ENCODE data around the gene OSBP2. TPM values are rescaled to one million over a fixed set of nuclear protein-coding genes. Genes with fewer than 3 reads are reported as not detected.

OSBP2 gene
- total RNA-seq, 4 donors from 2014 or later: 3.3 to 7.7 (median 4.6) TPM; not detected in 1

GRCh38 chr22:30906411-30906810 is 211.7 kb downstream of the OSBP2 start:
- Histone ChIP-seq H3K4me1 (no peaks in the 10 kb centered on the region), H3K9me3 (no peaks in the 10 kb centered on the region), H3K27ac (no peak overlapping the region), H3K27me3 (no peaks in the 10 kb centered on the region), H3K36me3 (no peaks in the 10 kb centered on the region), H3K4me3 (no peak overlapping the region)
- no peak for DNase-seq
- TF ChIP-seq CTCF (IDR thresholded peaks at IDR 0.05) (no peak), POLR2A (IDR thresholded peaks at IDR 0.05) (no peak)
- intact Hi-C loops (cut with DNase I; ENCODE audit: low total_unique reads): no loop called here

GRCh38 chr22:30906946-30907345 is 212.3 kb downstream of the OSBP2 start:
- Histone ChIP-seq H3K27ac (no peak overlapping the region), H3K4me1 (no peaks in the 10 kb centered on the region), H3K4me3 (no peak overlapping the region), H3K27me3 (no peaks in the 10 kb centered on the region), H3K9me3 (no peaks in the 10 kb centered on the region), H3K36me3 (no peaks in the 10 kb centered on the region)
- intact Hi-C loops (cut with DNase I; ENCODE audit: low total_unique reads): no loop called here
- TF ChIP-seq CTCF (IDR thresholded peaks at IDR 0.05): no peak
- DNase-seq: no peak

- Histone ChIP-seq H3K27me3 (no peaks in the 10 kb centered on the region), H3K4me1 (no peaks in the 10 kb centered on the region), H3K9me3 (no peaks in the 10 kb centered on the region), H3K27ac (no peak overlapping the region), H3K36me3 (no peaks in the 10 kb centered on the region), H3K4me3 (no peak overlapping the region)
- no peak for DNase-seq
- intact Hi-C loops (cut with DNase I; ENCODE audit: low total_unique reads): no loop called here
- TF ChIP-seq CTCF (IDR thresholded peaks at IDR 0.05): no peak
- no peak for TF ChIP-seq POLR2A (IDR thresholded peaks at IDR 0.05)
Observed at GRCh38 chr22:30908051-30908461, 213.4 kb downstream of the OSBP2 start.

- H3K36me3 ChIP-seq: no peaks in the 10 kb centered on the region
- TF ChIP-seq POLR2A (IDR thresholded peaks at IDR 0.05) (no peak), CTCF (IDR thresholded peaks at IDR 0.05) (no peak)
- H3K4me3 ChIP-seq: no peak overlapping the region
- H3K4me1 ChIP-seq: no peaks in the 10 kb centered on the region
- no peak overlapping the region for H3K27ac ChIP-seq
- no peaks in the 10 kb centered on the region for H3K9me3 ChIP-seq
- intact Hi-C loops (cut with DNase I; ENCODE audit: low total_unique reads): no loop called here
- no peak for DNase-seq
- no peaks in the 10 kb centered on the region for H3K27me3 ChIP-seq
Observed at GRCh38 chr22:30909306-30909705, 214.6 kb downstream of the OSBP2 start.

GRCh38 chr22:30910358-30910757 is 215.7 kb downstream of the OSBP2 start:
- H3K27ac ChIP-seq: no peak overlapping the region
- TF ChIP-seq POLR2A (IDR thresholded peaks at IDR 0.05) (no peak), CTCF (IDR thresholded peaks at IDR 0.05) (no peak)
- intact Hi-C loops (cut with DNase I; ENCODE audit: low total_unique reads): no loop called here
- no peaks in the 10 kb centered on the region for H3K4me1 ChIP-seq
- H3K4me3 ChIP-seq: no peak overlapping the region
- peaks cover 0 to 4% of the 10 kb centered on the region in 2 donors for H3K9me3 ChIP-seq
- no peaks in the 10 kb centered on the region for H3K27me3 ChIP-seq
- DNase-seq: no peak
- no peaks in the 10 kb centered on the region for H3K36me3 ChIP-seq
